K562 (cell line): ENCODE data around the gene EPHB6. TPM values are rescaled to one million over a fixed set of nuclear protein-coding genes. Genes with fewer than 3 reads are reported as not detected.

Experiments
- ATAC-seq: fragments of 200-7000 bp; cut with Tn5 transposase; 3 replicates; pipeline ENCODE4 v1.9.1; 2020; ENCODE audit warnings: moderate library complexity
- BruUV-seq: library from RNA; stranded (reverse); fragments of 400-500 nt; replicated peaks from 2 replicates; lab custom pipeline; 2021; lab: Mats Ljungman, UMichigan
- CTCF ChIA-PET: fragments of 300-600 bp; formaldehyde crosslinking; extraction: SDS; loops from one replicate; lab custom pipeline; 2021; ENCODE audit warnings: low intra/inter-chr PET ratio; lab: Yijun Ruan, JAX
- POLR2A ChIA-PET: fragments of 300-600, 350-650 bp; sonication (Branson Sonifier 250); formaldehyde crosslinking; extraction: SDS; loops from one replicate; lab custom pipeline; 2021; ENCODE audit warnings: antibody characterized with exemption, inconsistent platforms; lab: Yijun Ruan, JAX
- DNase-seq, 4 experiments: peaks; one replicate each; pipeline versions ENCODE4 v3.0.0 to v3.0.0-alpha.2; 2011 to 2018; ENCODE audit warnings: low spot score in 3 of 4, mixed read lengths in 3 of 4; ENCODE audit errors: extremely low read depth in 1 of 4
- FAIRE-seq: peaks from 2 replicates; lab custom pipeline; 2011; peaks lifted over from hg19 to GRCh38; lab: Jason Lieb, UNC
- H2AFZ ChIP-seq: 2 replicates; pipeline ENCODE4 v1.6.0; 2011; ENCODE audit warnings: low read depth, low read length, control low read depth, inconsistent platforms
- H3K27ac ChIP-seq: fragments of 200-600 bp; 3 replicates; pipeline ENCODE4 v1.8.0; 2011; ENCODE audit warnings: low read depth, mild to moderate bottlenecking, control low read depth, inconsistent platforms, low read length, moderate library complexity, mixed read lengths; ENCODE audit errors: extremely low read depth
- H3K27me3 ChIP-seq, 2 experiments: fragments of 300-600 bp in 1 of 2; 2 replicates in 1 of 2; 3 replicates in 1 of 2; pipeline versions ENCODE4 v1.6.0 to v1.8.0; 2011; ENCODE audit warnings: inconsistent platforms in 2 of 2, low read length in 2 of 2, mild to moderate bottlenecking in 1 of 2, mixed read lengths in 1 of 2, moderate library complexity in 1 of 2; ENCODE audit not compliant: control insufficient read depth in 2 of 2, insufficient read depth in 2 of 2
- H3K36me3 ChIP-seq: fragments of 300-600 bp; 3 replicates; pipeline ENCODE4 v1.8.0; 2011; ENCODE audit warnings: mild to moderate bottlenecking, low read length, inconsistent platforms; ENCODE audit not compliant: control insufficient read depth, insufficient read depth
- H3K4me1 ChIP-seq, 2 experiments: fragments of 200-600 bp in 1 of 2; replicated peaks in 1 of 2; 2 replicates in 1 of 2; 3 replicates in 1 of 2; pipeline versions ENCODE4 v1.5.1 to v1.8.0; 2011; ENCODE audit warnings: inconsistent platforms in 2 of 2, low read length in 2 of 2, mild to moderate bottlenecking in 1 of 2, mixed read lengths in 1 of 2, moderate library complexity in 1 of 2; ENCODE audit not compliant: control insufficient read depth in 2 of 2, insufficient read depth in 2 of 2
- H3K4me2 ChIP-seq: 2 replicates; pipeline ENCODE4 v1.6.1; 2011; ENCODE audit warnings: low read length, control low read depth, inconsistent platforms, mixed read lengths; ENCODE audit not compliant: insufficient read depth
- H3K4me3 ChIP-seq: fragments of 200-600 bp; sonication (generic), shearing (Covaris generic); 2 replicates; pipeline ENCODE4 v1.5.1; 2016; ENCODE audit warnings: control low read depth, inconsistent platforms
- H3K79me2 ChIP-seq: fragments of 200-600 bp; 3 replicates; pipeline ENCODE4 v1.8.0; 2011; ENCODE audit warnings: low read length, inconsistent platforms; ENCODE audit not compliant: control insufficient read depth, insufficient read depth
- H3K9ac ChIP-seq, 2 experiments: 2 replicates each; pipeline versions ENCODE4 v1.6.0 to v1.6.1; 2011; ENCODE audit warnings: low read depth in 2 of 2, low read length in 2 of 2, control low read depth in 1 of 2, inconsistent platforms in 1 of 2, mild to moderate bottlenecking in 1 of 2, mixed read lengths in 1 of 2; ENCODE audit not compliant: insufficient read depth in 1 of 2
- H3K9me1 ChIP-seq: one replicate; pipeline ENCODE4 v1.6.0; 2011; ENCODE audit warnings: inconsistent platforms, mild to moderate bottlenecking, low read length, moderate library complexity; ENCODE audit not compliant: control insufficient read depth, insufficient read depth
- H3K9me3 ChIP-seq: replicated peaks from 2 replicates; pipeline ENCODE4 v1.5.1; 2011; ENCODE audit warnings: low read depth, low read length, inconsistent platforms; ENCODE audit not compliant: control insufficient read depth, insufficient read depth
- H4K20me1 ChIP-seq: replicated peaks from 2 replicates; pipeline ENCODE4 v1.6.1; 2011; ENCODE audit warnings: low read length, inconsistent platforms, mixed read lengths; ENCODE audit not compliant: control insufficient read depth, insufficient read depth
- ARID2 ChIP-seq: fragments of 450-650 bp; IDR thresholded peaks from 2 replicates; pipeline ENCODE4 v1.6.1; 2017; ENCODE audit warnings: antibody characterized with exemption, mild to moderate bottlenecking
- CBX5 ChIP-seq: IDR thresholded peaks from 2 replicates; pipeline ENCODE4 v1.6.1; 2014; ENCODE audit warnings: low read depth, borderline replicate concordance
- ELF1 ChIP-seq: fragments of 200-800 bp; sonication (Bioruptor generic); IDR thresholded peaks from 2 replicates; pipeline ENCODE4 v1.6.1; 2016; ENCODE audit warnings: missing genetic modification characterization, missing compliant biosample characterization
- MYC ChIP-seq, 2 experiments: fragments of 250-450 bp in 1 of 2; sonication (Bioruptor Pico) in 1 of 2; IDR thresholded peaks; 2 replicates each; pipeline versions ENCODE4 v1.5.1 to v1.6.1; 2012 to 2021; ENCODE audit warnings: low read depth in 2 of 2, borderline replicate concordance in 1 of 2, improper control_type of control experiment in 1 of 2, low read length in 1 of 2, mild to moderate bottlenecking in 1 of 2, moderate library complexity in 1 of 2
- NELFE ChIP-seq: IDR thresholded peaks from 2 replicates; pipeline ENCODE4 v1.6.1; 2011; ENCODE audit warnings: mild to moderate bottlenecking; ENCODE audit not compliant: insufficient read depth, insufficient read length
- ZC3H4 ChIP-seq: sonication (generic); formaldehyde crosslinking; IDR thresholded peaks from 2 replicates; pipeline ENCODE4 v1.9.0; 2021; ENCODE audit warnings: missing genetic modification reagents, borderline replicate concordance
- ZFPM2 ChIP-seq: fragments of 250-450 bp; sonication (Bioruptor Pico); IDR thresholded peaks from 2 replicates; pipeline ENCODE4 v1.5.1; 2022; ENCODE audit warnings: mild to moderate bottlenecking
- WGBS: fragments of 100-300 bp; shearing (Covaris generic); methylation state at CpG from one replicate; pipeline ENCODE4 v1.1.6; 2016; ENCODE audit warnings: low coverage, mixed read lengths; ENCODE audit not compliant: insufficient coverage; ENCODE audit errors: missing lambda C conversion rate; 5-methylcytosine and 5-hydroxymethylcytosine counted together
- in situ Hi-C: fragments of 300-500 bp; cut with MboI; formaldehyde crosslinking; loops from 4 replicates; pipeline ENCODE4 v1.15.0; 2018; ENCODE audit warnings: inconsistent platforms, mixed read lengths
- intact Hi-C: fragments of 100-400 bp; cut with micrococcal nuclease; formaldehyde crosslinking; loops from 2 replicates; pipeline ENCODE4 v1.14.2; 2022
- polyA plus RNA-seq, 8 experiments: library from polyadenylated mRNA; depleted of rRNA in 4 of 8; stranded (reverse) in 5 of 8; unstranded in 3 of 8; fragments of >200 nt; fragmentation: Nextera tagmentation in 2 of 8; fragmentation: Illumina TruSeq in 1 of 8; extraction: Ambion mirVana in 2 of 8; extraction: Trizol in 1 of 8; gene quantifications; 2 replicates each; pipeline versions ENCODE4 v1.2.1 to v1.2.3, GENCODE V29; 2011 to 2014; ENCODE audit warnings: inconsistent platforms in 1 of 8, missing spikeins in 1 of 8
- total RNA-seq, 7 experiments: library from RNA; depleted of rRNA in 6 of 7; stranded (reverse); fragments of >200 nt in 6 of 7; fragmentation: Illumina TruSeq in 2 of 7; extraction: Trizol in 2 of 7; gene quantifications; 2 replicates each; pipeline versions ENCODE4 v1.2.1 to v1.2.3, GENCODE V29; 2011 to 2021; ENCODE audit warnings: low replicate concordance in 1 of 7
- TF ChIP-seq, protein P1 (sequence below): fragments of 250-450 bp; sonication (Bioruptor Pico); IDR thresholded peaks from 2 replicates; pipeline ENCODE4 v1.5.0; 2020; ENCODE audit warnings: mild to moderate bottlenecking, borderline replicate concordance
- TF ChIP-seq, protein P2 (sequence below): fragments of 250-450 bp; sonication (Bioruptor Pico); IDR thresholded peaks from 2 replicates; pipeline ENCODE4 v1.5.0; 2022; ENCODE audit warnings: mild to moderate bottlenecking

EPHB6 gene
- total and polyA plus RNA-seq, 9 of the 15 experiments (the other 6 are each of a cell fraction or from before 2014, with no cell fraction given) = 1.4 to 123 (median 7.6) TPM

DNA sequence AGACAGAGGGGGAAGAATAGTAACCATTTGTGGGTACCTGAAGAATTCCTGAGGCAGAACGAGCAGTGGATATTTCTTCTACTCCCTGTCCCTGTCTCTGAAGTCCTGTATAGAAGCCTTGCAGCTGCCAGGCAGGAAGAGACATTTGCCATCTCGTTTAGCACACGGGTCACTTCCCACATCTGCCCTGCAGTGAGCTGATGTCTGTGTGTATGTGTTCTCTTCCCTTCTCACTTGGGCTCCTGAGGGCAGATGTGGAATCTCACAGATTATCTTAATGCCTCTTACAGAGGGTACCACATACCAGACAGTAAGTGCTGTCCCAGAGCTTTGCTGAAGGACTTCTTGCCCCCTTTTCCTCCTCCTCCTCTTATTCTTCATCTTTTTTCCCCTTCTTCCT is 44.8 kb downstream of the EPHB6 start:
- Histone ChIP-seq H4K20me1 (peaks cover 3% of the 10 kb centered on the region; the same call in 1 of the 2 replicates), H3K9me1 (no peaks in the 10 kb centered on the region), H3K4me1 (no peaks in the 10 kb centered on the region), H3K79me2 (no peaks in the 10 kb centered on the region), H3K4me2 (no peak overlapping the region), H3K36me3 (no peaks in the 10 kb centered on the region), H3K9ac (no peak overlapping the region), H3K27me3 (peaks cover 15 to 39% of the 10 kb centered on the region in 2 experiments), H3K27ac (no peak overlapping the region), H3K4me3 (no peak overlapping the region), H3K9me3 (0 out of 2 replicates have a peak, but pooled peaks cover 3% of the 10 kb centered on the region), H2AFZ (no peak overlapping the region)
- intact Hi-C loops (no loop called here), in situ Hi-C loops (no loop called here)
- no peak for TF ChIP-seq ZC3H4
- BruUV-seq = no TSS peak
- DNase-seq (no peak), ATAC-seq (no peak), FAIRE-seq (no peak)
- POLR2A ChIA-PET = no interaction called here
- 1% methylated on average over 3 of the region's 3 CpGs for WGBS
- CTCF ChIA-PET = no interaction called here

DNA sequence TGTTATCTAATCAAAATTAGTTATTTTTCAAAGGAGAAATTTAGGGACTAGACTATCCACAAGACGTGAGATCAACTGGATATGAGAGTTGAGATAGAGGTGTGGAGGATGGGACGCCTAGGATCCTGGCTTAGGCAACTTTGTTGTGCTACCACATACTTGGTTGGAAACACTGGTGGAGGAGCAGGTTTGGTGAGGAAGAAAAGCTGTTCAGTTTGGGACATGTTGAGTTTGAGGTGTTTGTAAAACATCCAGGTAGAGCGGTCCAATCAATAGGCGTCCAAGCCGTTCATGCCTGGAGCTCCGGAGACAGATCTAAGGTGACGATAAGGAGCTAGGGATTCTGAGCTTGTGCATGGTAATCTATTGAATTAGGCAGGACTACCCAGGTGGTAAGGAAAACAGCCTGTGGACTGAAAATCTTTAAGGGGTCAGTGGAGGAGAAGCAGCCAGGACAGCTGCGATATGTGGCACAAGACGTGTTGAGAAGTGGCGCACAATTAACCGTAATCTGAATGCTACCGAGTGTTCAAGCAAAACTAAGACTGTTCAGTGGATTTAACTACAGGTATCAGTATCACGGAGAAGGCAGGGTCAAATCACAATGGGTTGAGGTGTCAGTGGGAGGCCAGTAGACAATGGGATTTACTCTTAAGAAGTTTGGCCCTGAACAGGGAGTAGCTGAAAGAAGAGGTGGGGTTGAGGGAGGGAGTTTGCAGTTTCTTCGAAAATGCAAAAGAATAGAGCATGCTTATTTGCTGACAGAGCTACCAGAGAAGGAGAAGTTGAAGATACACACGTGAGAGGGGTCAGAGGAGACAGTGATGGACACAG is 46.8 kb downstream of the EPHB6 start:
- POLR2A ChIA-PET = interaction anchor here (0.6 to 1.5 kb wide), 2 partner anchors 9 to 14 kb away, joined by 3 to 4 read pairs; no protein-coding TSS in a partner anchor
- intact Hi-C loops = no loop called here
- H3K9me3 ChIP-seq = 0 out of 2 replicates have a peak, but pooled peaks cover 3% of the 10 kb centered on the region
- DNase-seq = no peak
- no peak overlapping the region for H3K9ac ChIP-seq
- peaks cover 10 to 30% of the 10 kb centered on the region in 2 experiments; a peak in 4 of 5 replicates for H3K27me3 ChIP-seq
- no peak overlapping the region for H3K4me3 ChIP-seq
- in situ Hi-C loops = no loop called here
- no peak for ATAC-seq
- CTCF ChIA-PET = no interaction called here
- FAIRE-seq = no peak
- H3K4me2 ChIP-seq = no peak overlapping the region
- no peak overlapping the region for H3K27ac ChIP-seq
- H2AFZ ChIP-seq = no peak overlapping the region
- WGBS = 14% methylated on average over 15 of the region's 15 CpGs
- no TSS peak for BruUV-seq
- H3K4me1 ChIP-seq = no peaks in the 10 kb centered on the region
- no peaks in the 10 kb centered on the region for H3K36me3 ChIP-seq
- peaks cover 3% of the 10 kb centered on the region; the same call in 1 of the 2 replicates for H4K20me1 ChIP-seq
- H3K9me1 ChIP-seq = no peaks in the 10 kb centered on the region
- H3K79me2 ChIP-seq = no peaks in the 10 kb centered on the region
- TF ChIP-seq ARID2 (no peak), ZFPM2 (CRISPR knock-in tag) (no peak), ELF1 (no peak), CBX5 (no peak), MYC (IDR thresholded peaks at IDR 0.05; ENCODE audit: low read depth, low read length) (no peak), MYC (CRISPR knock-in tag; IDR thresholded peaks at IDR 0.05; ENCODE audit: borderline replicate concordance, low read depth) (no peak), NELFE (no peak)
- TF ChIP-seq, protein P1, sequence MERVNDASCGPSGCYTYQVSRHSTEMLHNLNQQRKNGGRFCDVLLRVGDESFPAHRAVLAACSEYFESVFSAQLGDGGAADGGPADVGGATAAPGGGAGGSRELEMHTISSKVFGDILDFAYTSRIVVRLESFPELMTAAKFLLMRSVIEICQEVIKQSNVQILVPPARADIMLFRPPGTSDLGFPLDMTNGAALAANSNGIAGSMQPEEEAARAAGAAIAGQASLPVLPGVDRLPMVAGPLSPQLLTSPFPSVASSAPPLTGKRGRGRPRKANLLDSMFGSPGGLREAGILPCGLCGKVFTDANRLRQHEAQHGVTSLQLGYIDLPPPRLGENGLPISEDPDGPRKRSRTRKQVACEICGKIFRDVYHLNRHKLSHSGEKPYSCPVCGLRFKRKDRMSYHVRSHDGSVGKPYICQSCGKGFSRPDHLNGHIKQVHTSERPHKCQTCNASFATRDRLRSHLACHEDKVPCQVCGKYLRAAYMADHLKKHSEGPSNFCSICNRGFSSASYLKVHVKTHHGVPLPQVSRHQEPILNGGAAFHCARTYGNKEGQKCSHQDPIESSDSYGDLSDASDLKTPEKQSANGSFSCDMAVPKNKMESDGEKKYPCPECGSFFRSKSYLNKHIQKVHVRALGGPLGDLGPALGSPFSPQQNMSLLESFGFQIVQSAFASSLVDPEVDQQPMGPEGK (CRISPR knock-in tag) = no peak
- TF ChIP-seq, protein P2, sequence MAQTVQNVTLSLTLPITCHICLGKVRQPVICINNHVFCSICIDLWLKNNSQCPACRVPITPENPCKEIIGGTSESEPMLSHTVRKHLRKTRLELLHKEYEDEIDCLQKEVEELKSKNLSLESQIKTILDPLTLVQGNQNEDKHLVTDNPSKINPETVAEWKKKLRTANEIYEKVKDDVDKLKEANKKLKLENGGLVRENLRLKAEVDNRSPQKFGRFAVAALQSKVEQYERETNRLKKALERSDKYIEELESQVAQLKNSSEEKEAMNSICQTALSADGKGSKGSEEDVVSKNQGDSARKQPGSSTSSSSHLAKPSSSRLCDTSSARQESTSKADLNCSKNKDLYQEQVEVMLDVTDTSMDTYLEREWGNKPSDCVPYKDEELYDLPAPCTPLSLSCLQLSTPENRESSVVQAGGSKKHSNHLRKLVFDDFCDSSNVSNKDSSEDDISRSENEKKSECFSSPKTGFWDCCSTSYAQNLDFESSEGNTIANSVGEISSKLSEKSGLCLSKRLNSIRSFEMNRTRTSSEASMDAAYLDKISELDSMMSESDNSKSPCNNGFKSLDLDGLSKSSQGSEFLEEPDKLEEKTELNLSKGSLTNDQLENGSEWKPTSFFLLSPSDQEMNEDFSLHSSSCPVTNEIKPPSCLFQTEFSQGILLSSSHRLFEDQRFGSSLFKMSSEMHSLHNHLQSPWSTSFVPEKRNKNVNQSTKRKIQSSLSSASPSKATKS (CRISPR knock-in tag) = no peak
